PC-3 (cell line): ENCODE data around the gene ZC3H11A.
"Not testable (repeated sequence)": the region's sequence is repeated elsewhere in the genome, so short reads cannot be mapped to it uniquely, and the experiment has no call there.

Experiments
- CTCF ChIP-seq: fragments of 300-600 bp; sonication (generic); conservative IDR thresholded peaks from 2 replicates; pipeline ENCODE4 v1.5.1; 2017; ENCODE audit warnings: antibody characterized with exemption, low read depth, mild to moderate bottlenecking, low read length
- EZH2 ChIP-seq: fragments of 300-600 bp; sonication (generic); IDR thresholded peaks from one replicate; pipeline ENCODE4 v1.6.1; 2017; ENCODE audit warnings: antibody characterized with exemption, mild to moderate bottlenecking, low read length; ENCODE audit not compliant: unreplicated experiment
- EZH2phosphoT487 ChIP-seq: fragments of 300-600 bp; sonication (generic); IDR thresholded peaks from 2 replicates; pipeline ENCODE4 v1.6.1; 2018; ENCODE audit warnings: mild to moderate bottlenecking, antibody characterized with exemption, low read length, borderline replicate concordance

GRCh38 chr1:203761958-203762357 lies 33.5 kb upstream of the ZC3H11A start:
- not testable (repeated sequence) for TF ChIP-seq CTCF, EZH2phosphoT487, EZH2
